ENCODE measurements around the gene SLC22A3.
"Not testable (repeated sequence)": the region's sequence is repeated elsewhere in the genome, so short reads cannot be mapped to it uniquely, and the experiment has no call there.

The SLC22A3 gene, protein sequence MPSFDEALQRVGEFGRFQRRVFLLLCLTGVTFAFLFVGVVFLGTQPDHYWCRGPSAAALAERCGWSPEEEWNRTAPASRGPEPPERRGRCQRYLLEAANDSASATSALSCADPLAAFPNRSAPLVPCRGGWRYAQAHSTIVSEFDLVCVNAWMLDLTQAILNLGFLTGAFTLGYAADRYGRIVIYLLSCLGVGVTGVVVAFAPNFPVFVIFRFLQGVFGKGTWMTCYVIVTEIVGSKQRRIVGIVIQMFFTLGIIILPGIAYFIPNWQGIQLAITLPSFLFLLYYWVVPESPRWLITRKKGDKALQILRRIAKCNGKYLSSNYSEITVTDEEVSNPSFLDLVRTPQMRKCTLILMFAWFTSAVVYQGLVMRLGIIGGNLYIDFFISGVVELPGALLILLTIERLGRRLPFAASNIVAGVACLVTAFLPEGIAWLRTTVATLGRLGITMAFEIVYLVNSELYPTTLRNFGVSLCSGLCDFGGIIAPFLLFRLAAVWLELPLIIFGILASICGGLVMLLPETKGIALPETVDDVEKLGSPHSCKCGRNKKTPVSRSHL

DNA sequence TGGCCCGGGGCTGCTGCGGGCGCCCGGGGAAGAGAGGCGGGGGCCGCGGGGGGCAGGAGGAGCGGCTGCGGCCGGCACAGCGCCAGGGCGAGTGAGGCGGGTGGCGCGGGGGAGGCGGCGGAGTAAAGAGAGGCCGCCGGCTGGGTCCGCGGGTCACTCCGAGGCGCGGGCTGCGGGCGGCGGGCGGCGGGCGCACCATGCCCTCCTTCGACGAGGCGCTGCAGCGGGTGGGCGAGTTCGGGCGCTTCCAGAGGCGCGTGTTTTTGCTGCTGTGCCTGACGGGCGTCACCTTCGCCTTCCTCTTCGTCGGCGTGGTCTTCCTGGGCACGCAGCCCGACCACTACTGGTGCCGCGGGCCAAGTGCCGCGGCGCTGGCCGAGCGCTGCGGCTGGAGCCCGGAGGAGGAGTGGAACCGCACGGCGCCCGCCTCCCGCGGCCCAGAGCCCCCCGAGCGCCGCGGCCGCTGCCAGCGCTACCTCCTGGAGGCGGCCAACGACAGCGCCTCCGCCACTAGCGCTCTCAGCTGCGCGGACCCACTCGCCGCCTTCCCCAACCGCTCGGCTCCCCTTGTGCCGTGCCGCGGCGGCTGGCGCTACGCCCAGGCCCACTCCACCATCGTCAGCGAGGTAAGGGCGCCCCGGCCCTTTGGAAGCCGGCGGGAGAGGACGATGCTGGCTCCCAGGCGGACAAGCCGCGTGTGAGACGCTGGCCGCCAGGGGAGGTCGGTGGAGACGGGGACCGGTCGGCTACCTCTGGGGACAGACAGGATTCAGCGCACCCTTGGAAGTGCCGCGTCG, at the start of gene SLC22A3:
SLC22A3 (plus strand) TSS at position 156 of the 797 bp plus-strand sequence; CDS start at position 198, 42 bp downstream.
- DNase-seq = no peak

DNA sequence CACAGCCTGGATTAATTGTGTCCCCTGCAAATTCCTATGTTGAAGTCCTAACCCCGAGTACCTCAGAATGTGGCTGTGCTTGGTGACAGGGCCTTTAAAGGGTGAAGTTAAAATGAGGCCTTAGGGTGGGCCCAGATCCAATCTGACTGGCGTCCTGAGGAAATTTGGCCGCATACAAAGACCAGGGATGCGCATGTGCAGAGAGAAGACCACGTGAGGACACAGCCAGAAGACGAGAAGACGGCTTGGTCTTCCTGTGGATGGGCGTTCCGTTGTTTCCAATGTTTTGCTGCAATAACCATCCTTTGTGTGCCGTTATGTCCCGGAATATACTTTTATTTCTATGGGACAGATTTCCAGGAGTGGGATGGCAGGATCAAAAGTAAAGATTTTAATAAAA, 48.6 kb upstream of the SLC22A3 start:
- DNase-seq = no peak

DNA sequence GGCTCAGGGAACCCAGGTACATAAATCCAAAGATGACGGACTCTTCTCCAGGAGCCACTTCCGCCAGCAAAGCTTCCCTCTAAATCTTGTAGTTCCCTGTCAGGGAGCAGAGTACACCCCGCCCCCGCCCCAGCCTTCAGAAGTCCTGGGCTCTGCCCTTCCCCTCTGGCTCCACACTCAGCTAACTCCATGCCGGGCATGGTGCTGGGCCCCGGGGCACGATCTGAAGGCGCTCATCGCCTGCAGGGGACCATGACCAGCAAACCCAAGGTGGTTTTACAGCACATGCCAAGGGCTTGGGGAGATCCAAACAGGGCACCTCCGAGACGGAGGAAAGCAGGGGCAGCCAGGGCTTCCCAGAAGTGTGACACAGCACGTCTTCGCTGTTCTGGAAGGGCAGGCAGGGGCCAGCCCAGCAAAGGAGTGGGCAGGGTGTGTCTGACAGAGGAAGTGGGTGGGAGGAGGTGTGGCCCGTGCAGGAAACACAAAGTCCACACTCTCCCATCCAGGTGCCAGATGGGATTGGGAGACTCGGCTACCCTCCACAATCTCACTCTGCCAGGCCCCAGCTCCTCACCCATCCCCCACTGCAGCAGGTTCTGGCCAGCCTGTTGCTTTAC, 48.0 kb upstream of the SLC22A3 start:
- no peak for DNase-seq

DNA sequence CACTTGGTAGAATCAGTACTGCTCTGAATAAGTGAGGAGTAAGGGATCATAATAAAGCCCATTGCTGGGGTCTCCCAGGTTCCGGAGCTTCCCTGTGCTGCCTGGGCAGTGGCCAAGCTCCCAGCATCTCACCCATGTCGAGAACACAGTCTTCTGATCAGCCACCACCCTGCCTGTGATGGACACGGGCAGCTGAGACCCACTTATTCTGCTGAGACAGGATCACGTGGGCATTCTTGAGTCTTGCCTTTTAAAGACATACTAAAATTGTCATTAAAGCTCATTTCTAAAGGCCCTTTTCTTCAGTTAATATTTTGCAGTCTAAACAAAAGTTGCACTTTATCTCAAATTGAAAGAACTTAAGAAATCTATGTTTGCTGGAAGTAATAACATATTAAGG, 46.8 kb upstream of the SLC22A3 start:
- no peak for DNase-seq

DNA sequence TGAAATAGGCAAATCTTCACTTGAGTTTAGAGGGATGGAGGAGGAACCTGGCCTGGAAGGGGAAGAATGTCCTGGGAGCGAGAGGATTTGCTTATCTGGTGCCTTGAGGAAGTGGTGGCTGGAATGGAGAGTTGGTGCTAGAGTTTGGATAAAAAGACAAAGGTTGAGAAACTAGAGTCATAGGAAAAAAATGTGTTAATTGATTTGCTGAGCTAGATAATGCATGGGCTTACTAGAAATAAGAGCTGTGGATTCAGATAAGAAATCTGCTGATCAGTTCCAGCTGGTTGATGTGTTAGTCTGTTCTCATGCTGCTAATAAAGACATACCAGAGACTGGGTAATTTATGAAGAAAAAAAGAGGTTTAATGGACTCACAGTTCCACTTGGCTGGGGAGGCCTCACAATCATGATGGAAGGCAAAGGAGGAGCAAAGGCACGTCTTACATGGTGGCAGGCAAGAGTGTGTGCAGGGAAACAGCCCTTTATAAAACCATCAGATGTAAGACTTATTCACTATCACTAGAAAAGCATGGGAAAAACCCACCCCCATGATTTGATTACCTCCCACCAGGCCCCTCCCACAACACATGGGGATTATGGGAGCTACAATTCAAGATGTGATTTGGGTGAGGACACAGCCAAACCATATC, 45.6 kb upstream of the SLC22A3 start:
- DNase-seq = not testable (repeated sequence)

DNA sequence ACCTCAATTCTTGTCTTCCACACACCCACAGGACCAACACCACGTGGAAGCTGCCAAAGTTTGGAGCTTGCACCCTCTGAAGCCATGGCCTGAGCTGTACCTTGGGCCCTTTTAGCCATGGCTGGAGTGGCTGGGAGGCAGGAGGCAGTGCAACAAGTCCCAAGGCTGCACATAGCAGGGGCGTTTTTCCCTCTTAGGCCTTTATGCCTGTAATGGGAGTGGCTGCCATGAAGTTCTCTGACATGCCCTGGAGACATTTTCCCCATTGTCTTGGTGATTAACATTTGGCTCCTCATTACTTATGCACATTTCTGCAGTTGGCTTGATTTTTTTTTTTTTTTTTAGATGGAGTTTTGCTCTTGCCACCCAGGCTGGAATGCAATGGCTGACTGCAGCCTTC, 44.4 kb upstream of the SLC22A3 start:
- no peak for DNase-seq

DNA sequence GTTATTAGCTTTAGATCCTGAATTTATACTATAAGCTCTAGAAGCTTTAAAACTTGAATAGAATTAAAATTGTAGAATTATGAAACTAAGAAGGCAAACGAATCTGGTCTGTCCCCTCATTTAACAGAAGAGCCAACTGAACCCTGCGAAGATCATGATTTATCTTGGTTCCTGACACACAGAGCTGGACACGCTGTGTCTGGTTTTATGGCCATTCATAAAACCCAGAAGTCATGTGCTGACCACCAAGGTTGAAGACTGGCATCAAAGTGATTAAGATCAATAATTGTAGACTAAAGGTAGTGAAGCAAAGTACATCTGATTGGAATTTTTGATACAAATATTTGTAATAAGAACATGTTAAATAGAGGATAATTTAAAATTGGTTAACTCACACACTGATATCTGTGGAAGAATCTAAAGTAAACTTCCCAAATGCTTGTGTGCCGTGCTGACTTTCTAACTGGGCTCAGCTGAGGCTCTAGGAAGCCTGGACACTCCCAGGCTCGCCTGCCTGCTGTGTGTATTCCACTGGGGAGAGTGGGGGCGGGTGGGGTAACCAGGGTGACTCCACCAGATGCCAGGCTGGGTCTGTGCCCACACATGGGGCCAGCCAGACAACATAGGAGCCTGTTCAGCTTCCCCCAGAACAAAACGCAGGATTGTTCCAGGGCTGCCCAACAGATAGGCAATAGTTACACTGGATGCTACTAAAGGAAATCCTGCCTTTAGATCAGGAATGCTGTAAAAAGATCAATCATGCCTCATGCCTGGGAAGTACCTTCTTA, 42.1 kb upstream of the SLC22A3 start:
- DNase-seq = no peak

DNA sequence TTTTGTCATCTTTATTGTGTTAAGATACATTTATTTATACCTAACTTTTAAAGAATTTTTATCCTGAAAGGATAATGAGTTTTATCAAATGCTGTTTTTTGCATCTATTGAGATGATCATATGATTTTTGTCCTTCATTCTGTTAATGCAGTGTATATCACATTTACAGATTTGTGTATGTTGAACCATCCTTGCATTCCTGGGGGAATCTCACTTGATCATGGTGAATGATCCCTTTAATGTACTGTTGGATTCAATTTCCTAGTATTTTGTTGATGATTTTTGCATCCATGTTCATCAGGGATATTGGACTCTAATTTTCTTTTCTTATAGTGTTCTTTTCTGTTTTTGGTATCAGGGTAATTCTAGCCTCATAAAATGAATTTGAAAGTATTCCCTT, 38.5 kb upstream of the SLC22A3 start:
- no peak for DNase-seq

DNA sequence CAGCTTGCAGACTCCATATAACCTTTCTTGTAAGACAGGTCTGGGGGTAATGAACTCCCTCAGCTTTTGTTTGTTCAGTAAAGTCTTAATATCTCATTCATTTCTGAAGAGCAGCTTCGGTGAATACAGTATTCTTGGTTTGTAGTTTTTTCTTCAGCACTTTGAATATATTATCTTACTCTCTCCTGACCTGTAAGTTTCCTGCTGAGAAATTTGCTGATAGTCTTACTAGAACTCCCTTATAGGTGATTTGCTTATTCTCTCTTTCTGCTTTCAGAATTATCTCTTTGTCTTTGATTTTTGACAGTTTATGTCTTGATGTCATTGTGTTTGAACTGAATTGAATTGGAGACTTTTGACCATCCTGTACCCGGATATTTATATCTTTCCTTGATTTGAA, 35.3 kb upstream of the SLC22A3 start:
- DNase-seq = no peak

DNA sequence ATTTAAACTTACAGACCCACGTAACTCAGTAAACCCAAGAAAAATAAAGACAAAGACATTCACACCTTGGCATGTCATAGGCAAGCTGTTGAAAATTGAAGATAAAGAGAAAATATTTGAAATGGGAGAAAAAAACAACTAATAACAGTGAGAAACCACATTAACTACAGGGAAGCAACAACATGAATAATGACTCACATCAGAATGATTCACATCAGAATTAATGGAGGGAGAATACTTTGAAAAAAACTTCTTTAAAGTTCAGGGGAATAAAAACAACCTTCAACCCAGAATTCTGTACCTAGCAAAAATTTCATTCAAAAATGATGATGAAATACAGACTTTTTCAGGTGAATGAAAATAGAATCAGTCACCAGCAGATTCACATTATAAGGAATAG, 32.9 kb upstream of the SLC22A3 start:
- no peak for DNase-seq

DNA sequence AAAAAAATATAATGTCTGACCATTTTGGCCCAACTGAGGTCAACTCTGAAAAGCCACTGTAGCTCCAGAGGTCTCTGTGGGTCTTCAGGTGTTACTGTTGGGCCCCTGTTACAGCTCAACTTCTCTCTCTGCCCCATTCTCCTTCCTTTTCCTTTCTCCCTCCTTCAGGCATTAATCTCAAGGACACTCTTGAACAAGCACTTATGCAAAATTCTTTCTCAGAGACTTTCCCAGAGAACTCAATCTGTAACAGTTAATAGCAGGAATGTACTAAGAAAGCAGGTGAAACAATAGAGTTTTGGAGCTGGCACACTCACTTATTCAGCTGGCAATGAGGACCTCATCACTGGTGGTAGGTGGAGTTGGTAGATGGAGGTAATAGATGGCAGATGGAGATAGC, 31.9 kb upstream of the SLC22A3 start:
- DNase-seq = no peak

DNA sequence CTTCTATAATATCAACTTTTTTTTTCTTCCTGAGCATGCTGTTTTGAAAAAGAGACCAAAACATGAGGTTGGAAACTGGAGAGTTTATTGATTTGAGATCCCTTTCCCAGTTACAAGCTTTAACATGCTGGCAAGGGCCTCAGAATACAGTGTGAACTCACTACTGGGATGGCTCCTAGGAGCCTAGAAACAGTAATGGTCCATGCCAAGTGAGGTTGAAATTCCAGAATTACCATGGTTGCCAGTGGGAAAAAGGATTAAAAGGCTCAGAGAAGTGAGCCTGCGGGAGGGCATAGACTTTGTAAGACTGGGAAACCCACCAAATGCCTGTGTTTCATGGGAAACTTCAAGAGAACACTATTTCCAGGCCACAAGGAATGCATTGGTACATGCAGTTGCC, 28.9 kb upstream of the SLC22A3 start:
- no peak for DNase-seq

DNA sequence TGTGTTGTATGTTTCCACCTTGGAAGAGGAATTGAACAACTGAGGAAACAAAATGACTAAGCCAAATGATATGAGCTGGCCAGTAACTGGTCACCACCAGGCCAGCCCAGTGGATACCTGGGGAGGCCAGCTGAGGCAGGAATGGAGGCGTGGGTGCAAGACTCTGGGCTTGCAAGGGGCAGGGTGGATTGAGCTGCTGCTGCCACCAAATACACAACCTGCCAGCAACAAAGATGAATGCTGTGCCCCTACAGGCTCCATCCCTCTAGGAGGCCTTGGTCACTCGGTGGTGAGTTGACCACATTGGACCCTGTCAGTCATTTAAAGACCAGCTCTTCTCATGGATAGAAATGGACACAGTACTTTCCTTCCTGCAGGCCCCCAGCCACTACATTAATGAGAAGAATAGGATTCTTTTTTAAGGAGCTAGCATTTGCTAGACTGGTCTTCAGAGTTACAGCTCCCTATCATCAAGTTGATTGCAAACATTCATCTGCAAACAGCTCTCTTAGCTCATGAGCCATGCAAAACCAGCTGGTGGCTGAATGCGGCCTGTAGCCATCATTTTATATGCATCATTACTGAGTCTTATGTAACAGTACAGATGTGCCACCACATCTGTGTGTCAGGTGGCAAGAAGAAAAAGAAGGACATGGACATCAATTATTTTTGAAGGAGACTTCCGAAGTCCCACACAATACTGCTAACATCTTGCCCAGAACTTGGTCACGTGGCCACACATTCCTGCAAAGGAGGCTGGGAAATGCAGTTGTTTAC, 26.3 kb upstream of the SLC22A3 start:
- DNase-seq = no peak

DNA sequence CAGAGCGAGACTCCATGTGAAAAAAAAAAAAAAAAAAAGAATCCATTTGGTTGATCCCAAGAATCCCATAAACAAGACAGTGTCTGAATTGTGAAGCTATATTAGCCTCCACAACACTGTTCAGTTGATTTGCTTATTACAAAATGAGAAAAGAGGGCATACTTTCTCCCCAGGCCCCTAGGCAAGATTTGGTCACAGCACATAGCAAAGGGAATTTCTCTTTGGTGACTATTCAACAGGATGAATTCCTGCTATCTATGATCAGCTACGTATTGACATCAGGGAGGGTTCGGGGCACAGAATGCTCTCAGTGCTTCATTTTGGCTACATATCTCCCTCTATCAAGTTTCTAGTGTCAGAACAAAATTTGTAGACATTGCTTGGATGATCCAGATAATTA, 20.2 kb upstream of the SLC22A3 start:
- DNase-seq = no peak

DNA sequence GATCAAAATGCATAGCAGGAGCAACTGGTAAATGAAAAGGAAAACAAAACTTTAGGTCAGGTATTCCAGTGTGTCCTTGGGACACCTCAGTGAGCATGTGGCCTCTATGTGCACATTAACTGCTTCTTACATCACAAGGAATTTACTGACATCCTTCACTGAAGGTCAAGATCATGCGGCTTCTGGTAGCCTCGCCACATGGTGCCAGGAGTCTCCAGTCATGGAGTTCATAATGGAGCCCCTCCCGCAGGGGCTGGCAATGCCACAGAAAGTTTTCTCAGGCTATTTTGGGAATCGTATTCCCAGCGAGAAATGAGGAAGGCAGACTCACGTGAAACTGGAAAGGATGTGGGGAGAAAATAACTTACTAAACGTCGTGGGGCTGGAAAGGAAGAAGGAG, 19.7 kb upstream of the SLC22A3 start:
- DNase-seq = no peak

DNA sequence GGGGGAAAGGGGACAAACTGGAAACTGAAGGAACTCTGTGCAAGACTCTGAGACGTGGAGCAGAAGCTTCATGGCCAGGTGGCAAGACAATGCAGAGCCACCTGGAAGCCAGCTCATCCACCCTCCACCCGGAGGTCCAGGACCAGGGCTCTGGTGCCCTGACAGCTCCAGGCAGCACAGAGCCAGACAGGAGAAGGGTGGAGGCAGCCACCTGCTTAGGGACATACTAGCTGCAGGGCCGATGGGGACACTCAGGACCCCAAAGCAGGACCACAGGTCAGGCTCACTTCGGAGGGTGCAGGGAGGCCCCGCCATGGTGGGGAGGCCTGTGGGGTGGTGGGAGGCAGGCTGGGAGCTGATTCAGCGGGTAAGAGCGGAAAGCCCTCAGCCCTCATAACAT, 19.0 kb upstream of the SLC22A3 start:
- DNase-seq = no peak

DNA sequence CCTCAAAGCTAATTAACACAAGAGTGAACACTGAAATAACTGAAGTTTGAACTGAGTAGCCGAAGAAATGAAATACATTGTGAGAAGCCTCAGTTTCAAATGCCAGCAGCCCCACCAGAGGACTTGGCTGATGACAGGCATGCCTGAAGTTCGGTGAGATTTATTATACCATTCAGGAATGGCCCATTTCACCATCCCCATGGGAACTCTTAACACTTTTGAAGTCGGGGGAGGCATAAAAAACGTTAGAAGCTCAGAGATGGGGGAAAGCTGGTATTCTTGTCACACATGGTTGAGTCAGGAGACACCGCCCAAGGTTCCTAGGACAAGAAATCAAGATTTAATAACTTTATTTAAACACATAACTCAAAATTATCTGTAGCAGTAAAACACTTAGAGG, 17.6 kb upstream of the SLC22A3 start:
- DNase-seq = no peak

DNA sequence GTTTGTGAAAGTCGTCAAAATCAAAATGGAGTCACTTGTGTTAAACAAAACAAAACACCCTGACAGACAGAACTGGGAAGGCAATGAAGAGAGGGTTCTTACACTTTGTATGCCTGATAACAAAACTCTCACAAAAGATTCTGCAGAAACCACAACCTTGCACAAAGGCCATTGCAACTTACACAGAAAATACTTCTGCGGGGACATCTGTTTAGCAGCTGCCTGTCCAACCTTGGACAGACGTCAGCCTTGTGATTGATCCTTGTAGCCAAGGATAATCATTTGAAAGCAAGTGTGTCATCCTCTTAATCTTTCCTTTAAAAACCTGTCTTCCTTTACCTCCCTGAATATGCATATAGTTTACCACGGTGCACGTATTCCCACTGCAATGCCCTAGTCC, 17.0 kb upstream of the SLC22A3 start:
- DNase-seq = no peak

DNA sequence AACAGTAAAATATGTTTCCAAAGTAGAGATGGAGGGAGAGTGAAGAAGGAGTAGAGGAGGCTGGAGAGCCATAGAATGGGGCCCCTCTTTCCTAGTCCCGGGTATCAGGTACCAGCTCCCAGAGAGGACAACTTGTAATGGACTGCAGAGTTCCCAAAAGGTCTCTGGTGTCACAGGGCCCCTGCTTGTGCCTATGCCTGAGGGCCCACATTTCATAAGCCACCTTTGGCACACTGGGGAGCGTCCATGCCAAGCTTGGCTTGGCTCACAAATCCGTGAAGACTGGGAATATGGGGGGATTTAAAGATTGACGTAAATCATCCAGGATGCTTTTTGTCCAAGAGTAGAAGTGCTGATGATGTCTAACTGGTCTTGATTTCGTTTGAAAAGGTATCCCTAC, 16.4 kb upstream of the SLC22A3 start:
- DNase-seq = no peak

DNA sequence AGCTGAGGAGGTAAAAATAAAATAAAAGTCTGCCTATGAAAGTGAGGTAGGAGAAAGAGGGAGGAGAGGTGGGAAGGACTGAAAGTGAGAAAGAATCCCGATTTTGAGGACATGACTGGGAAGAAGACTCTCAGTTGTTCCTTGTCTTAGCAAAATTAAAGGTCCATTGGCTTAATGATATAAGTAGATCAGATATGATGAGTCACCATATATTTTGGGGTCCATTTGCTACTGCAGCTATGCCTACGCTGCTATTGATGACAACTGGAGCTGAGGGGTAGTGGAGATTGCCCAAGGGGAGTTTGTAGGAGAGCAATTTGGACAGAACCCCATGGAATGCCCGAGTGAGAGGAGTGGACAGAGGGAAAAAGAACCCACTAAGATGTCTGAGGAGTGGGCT, 15.1 kb upstream of the SLC22A3 start:
- no peak for DNase-seq

DNA sequence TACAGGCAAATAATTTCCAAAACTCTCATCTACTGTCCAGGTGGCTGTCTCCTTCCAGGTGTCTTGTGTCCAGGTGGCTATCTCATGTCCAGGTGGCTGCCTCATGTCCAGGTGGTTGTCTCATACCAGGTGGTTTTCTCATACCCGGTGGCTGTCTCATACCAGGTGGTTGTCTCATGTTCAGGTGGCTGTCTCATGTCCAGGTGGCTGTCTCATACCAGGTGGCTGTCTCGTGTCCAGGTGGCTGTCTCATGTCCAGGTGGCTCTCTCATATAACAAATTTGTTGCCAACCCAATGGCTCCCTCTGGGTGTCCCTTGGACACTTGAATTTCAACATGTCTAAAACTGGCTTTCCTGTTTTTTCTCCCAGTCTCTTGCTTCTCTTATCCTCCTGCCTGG, 14.3 kb upstream of the SLC22A3 start:
- no peak for DNase-seq
